DMS 273 (cell line): ENCODE results near the gene STAP2.
"Not testable (repeated sequence)": the region's sequence is repeated elsewhere in the genome, so short reads cannot be mapped to it uniquely, and the experiment has no call there.

ENCODE experiments used
- DNase-seq: peaks from one replicate; lab custom pipeline; 2025; ENCODE audit not compliant: unreplicated experiment; lab: John Stamatoyannopoulos, UW

The STAP2 gene

GRCh38 chr19:4359627-4360000 lies 21.0 kb upstream of the STAP2 start:
- no peak for DNase-seq

- DNase-seq: no peak
Measured at GRCh38 chr19:4358709-4359626, 20.3 kb upstream of the STAP2 start.

GRCh38 chr19:4357921-4358326 lies 19.3 kb upstream of the STAP2 start:
- no peak for DNase-seq

GRCh38 chr19:4357095-4357797 lies 18.6 kb upstream of the STAP2 start:
- peak; percentile 77 for DNase-seq

DNA sequence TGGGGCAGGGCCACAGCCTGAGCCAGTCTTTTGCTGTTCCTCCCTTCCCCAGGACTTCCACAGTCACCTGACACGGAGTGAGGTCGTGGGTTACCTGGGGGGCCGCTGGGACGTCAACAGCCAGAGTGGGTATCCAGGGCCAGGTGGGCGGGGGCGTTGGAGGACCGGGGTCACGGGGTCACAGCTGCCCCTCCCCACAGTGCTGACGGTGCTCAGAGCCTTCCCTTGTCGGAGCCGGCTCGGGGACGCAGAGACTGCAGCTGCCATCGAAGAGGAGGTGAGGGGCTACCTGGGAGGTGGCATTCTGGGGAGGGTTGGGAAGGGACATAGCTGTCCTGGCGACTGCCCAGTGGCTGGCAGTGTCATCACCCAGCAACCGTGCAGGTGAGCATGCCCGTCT lies 16.3 kb upstream of the STAP2 start:
- DNase-seq: no peak

GRCh38 chr19:4354282-4354681 lies 15.7 kb upstream of the STAP2 start:
- DNase-seq: no peak

- DNase-seq: peak; percentile 82
Measured at GRCh38 chr19:4352701-4353121, 14.1 kb upstream of the STAP2 start.

- DNase-seq: no peak
Measured at GRCh38 chr19:4350726-4351125, 12.1 kb upstream of the STAP2 start.

- DNase-seq: no peak
Measured at GRCh38 chr19:4350111-4350510, 11.5 kb upstream of the STAP2 start.

DNA sequence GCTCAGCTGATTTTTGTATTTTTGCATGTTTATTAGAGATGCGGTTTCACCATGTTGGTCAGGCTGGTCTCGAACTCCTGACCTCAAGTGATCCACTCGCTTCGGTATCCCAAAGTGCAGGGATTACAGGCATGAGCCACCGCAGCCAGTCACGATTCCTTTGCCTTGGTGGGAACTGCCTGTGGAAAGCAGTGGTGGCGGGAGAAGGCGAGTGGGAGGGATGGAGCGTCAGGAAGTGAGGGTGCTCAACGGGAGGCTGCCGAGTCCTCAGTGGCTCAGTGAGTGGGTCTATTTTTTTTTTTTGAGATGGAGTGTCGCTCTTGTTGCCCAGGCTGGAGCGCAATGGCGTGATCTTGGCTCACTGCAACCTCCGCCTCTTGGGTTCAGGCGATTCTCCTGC lies 10.6 kb upstream of the STAP2 start:
- not testable (repeated sequence) for DNase-seq

GRCh38 chr19:4347521-4347920 lies 8.9 kb upstream of the STAP2 start:
- no peak for DNase-seq

DNA sequence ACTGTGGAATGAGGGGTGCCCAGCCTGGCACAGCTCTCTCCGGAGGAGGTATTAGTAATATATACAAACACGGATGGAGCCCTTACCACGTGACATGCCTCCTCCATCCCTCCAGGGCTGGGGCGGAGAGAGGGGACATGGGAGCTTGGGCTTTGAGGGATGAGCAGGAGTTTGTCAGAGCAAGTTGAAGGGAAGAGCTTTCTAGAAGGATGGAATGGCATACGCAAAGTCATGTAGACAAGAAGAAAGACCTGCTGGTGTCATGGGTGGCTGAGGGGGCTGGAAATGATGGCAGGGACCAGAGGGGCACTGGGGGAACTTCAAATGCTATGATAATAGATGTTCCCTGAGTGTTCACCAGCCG lies 7.4 kb upstream of the STAP2 start:
- no peak for DNase-seq

DNA sequence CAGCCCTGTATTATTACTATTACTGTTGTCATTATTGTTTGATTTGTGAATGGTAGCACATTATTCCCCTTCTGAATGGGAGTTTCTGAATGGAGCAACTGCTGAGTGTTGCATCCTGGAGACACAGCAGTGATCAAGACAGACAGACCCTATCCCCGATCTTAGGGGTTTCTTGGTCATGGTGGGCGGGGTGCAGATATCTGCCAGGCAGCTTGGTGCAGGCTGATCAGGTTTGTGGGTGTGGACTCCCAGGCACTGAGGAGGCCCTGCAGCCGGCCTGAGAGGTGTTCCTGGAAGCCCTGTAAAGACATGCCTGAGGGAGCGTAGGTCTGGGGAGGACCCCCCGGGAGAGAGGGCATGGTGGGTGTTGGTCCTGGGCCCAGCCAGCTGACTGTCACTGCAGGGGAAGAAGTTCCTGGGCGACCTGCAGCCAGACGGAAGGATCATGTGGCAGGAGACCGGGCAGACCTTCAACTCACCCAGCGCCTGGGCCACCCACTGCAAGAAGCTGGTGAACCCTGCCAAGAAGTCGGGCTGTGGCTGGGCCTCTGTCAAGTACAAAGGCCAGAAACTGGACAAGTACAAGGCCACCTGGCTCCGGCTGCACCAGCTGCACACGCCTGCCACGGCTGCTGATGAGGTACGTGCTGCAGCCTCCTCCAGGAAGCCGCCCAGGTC lies 6.9 kb upstream of the STAP2 start:
- DNase-seq: no peak

GRCh38 chr19:4343370-4344307 lies 5.0 kb upstream of the STAP2 start, which contains the start of gene MPND:
TSS of gene MPND (plus strand) at chr19:4343562. CDS start at chr19:4343594, 32 bp downstream.
- DNase-seq: peak; percentile 95

DNA sequence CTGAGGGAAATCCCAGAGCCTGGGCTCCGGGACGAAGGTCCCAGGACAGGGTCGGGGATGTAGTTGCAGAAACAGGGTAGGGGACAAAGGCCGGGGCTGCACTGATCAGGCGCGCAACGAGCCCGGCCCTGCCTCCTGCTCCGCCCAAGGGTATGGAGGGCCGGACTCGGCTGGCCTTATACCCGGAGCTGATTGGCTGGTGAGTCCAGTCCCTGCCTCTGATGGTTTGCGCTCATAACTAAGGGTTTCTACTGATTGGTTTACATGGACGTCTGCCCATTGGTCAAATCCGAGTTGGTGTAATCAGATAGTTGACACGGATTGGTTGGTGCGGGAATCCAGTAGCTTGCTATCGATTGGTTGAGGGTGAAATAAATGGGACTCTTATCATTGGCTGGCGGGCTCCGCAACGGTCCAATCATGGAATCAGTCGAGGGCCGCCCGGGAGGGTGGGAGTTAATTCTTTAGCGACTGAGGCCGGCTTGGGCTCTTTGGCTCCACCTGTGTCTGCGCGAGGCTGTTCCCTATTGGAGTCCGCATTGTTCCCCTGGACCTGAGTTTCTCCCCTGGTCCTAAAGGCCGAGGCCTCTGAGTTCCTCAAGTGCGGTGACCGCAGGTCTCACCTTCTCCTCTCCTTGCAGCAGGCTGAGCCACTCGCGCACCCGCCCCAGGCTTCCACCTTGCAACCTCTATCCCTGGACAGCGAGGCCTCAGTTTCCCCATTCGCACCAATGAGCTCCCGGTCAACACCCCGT lies 4.2 kb upstream of the STAP2 start:
- peak; percentile 99 for DNase-seq

- DNase-seq: no peak
Measured at GRCh38 chr19:4342314-4342614, 3.6 kb upstream of the STAP2 start.

DNA sequence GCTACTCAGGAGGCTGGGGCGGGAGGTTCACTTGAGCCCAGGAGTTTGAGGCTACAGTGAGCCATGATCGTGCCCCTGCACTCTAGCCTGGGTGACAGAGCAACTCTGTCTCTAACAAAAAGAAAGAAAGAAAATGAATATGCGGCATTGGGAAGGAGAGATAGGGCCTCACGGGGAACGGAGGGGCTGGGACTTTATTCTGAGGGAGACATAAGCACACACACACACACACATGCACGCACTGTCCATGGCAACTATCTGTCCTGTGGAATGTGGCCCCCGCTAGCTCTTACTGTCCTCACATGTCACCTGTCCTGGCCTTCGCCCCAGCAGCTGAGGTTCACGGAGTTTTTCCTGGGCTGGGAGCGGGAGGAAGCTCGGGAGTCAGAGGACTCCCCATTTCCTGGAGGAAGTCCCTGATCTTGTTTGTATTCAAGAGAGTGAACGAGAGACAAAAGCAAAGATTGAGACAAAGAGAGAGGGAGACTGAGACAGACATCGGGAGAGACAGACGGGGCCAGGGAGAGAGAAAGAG lies 654 bp downstream of the STAP2 start:
- no peak for DNase-seq

DNA sequence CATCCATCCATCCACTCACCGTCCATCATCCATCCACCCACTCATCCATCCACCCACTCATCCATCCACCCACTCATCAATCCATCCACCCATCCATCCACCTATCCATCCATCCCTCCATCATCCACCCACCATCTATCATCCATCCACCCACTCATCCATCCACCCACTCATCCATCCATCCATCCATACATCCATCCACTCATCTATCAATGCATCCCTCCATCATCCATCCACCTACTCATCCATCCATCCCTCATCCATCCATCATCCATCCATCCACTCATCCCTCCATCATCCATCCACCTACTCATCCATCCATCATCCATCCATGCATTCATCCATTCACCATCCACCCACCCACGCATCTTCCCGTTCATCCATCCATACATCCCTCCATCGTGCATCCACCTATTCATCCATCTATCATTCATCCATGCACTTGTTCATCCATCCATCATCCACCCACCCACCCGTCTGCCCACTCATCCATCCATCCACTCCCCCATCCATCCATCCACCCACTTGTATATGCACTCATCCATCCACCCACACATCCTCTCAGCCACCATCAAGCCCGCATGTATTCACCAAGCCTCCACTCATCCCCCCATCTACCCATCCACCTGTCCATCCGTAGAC lies 3.6 kb downstream of the STAP2 start:
- DNase-seq: no peak

GRCh38 chr19:4329858-4330257 lies 8.8 kb downstream of the STAP2 start:
- no peak for DNase-seq
